ENCODE measurements around the gene CCDC12.

CCDC12 gene

GRCh38 chr3:46947981-46948791 is 28.4 kb downstream of the CCDC12 start:
- H3K27ac ChIP-seq (replicated peaks), result peak overlapping the region; percentile 50
- TF ChIP-seq POLR2AphosphoS5 (IDR thresholded peaks at IDR 0.05; ENCODE audit: low read depth) (no peak), GABPA (IDR thresholded peaks at IDR 0.05; ENCODE audit: low read depth) (no peak), SPI1 (IDR thresholded peaks at IDR 0.05; ENCODE audit: borderline replicate concordance, low read depth) (no peak), REST (IDR thresholded peaks at IDR 0.05; ENCODE audit: insufficient replicate concordance, low read depth) (no peak)
- TF ChIP-seq, protein P1, sequence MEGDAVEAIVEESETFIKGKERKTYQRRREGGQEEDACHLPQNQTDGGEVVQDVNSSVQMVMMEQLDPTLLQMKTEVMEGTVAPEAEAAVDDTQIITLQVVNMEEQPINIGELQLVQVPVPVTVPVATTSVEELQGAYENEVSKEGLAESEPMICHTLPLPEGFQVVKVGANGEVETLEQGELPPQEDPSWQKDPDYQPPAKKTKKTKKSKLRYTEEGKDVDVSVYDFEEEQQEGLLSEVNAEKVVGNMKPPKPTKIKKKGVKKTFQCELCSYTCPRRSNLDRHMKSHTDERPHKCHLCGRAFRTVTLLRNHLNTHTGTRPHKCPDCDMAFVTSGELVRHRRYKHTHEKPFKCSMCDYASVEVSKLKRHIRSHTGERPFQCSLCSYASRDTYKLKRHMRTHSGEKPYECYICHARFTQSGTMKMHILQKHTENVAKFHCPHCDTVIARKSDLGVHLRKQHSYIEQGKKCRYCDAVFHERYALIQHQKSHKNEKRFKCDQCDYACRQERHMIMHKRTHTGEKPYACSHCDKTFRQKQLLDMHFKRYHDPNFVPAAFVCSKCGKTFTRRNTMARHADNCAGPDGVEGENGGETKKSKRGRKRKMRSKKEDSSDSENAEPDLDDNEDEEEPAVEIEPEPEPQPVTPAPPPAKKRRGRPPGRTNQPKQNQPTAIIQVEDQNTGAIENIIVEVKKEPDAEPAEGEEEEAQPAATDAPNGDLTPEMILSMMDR (IDR thresholded peaks at IDR 0.05; ENCODE audit: insufficient read depth, low read length), result no peak
- H3K4me3 ChIP-seq (replicated peaks; ENCODE audit: insufficient read depth, low read length), result no peak overlapping the region
- H3K27me3 ChIP-seq (ENCODE audit: insufficient read depth, poor library complexity, severe bottlenecking), result no peaks in the 10 kb centered on the region
- DNase-seq (ENCODE audit: low read depth in 1 of 2, low spot score in 1 of 2), result peak; percentile 82 to 87

DNA sequence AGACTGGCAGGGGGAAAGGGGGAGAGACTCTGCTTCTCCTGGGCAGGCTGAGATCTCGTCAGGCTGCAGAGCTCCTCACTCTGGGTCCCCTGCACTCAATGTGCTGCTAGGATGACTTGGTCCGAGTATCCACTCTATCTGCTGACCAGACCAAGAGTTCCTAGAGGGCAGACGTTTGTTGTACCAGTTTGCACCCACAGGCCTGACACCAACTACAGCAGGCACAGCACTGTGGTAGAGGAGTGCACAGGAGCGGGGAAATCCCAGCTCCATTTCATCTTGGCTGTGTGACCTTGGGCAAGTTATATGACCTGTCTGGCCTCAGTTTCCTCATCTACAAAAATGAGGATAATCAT is 29.0 kb downstream of the CCDC12 start:
- Histone ChIP-seq H3K27me3 (ENCODE audit: insufficient read depth, poor library complexity, severe bottlenecking) (no peaks in the 10 kb centered on the region), H3K27ac (replicated peaks) (0 out of 2 replicates have a peak overlapping the region, but pooled peaks have one; percentile 50), H3K4me3 (replicated peaks; ENCODE audit: insufficient read depth, low read length) (no peak overlapping the region)
- DNase-seq (ENCODE audit: low read depth in 1 of 2, low spot score in 1 of 2), result no peak
- TF ChIP-seq GABPA (IDR thresholded peaks at IDR 0.05; ENCODE audit: low read depth) (no peak), POLR2AphosphoS5 (IDR thresholded peaks at IDR 0.05; ENCODE audit: low read depth) (no peak), SPI1 (IDR thresholded peaks at IDR 0.05; ENCODE audit: borderline replicate concordance, low read depth) (no peak), REST (IDR thresholded peaks at IDR 0.05; ENCODE audit: insufficient replicate concordance, low read depth) (no peak)
- TF ChIP-seq, protein P1 (IDR thresholded peaks at IDR 0.05; ENCODE audit: insufficient read depth, low read length), result no peak

GRCh38 chr3:46946856-46947545 is 29.5 kb downstream of the CCDC12 start:
- TF ChIP-seq, protein P1 (IDR thresholded peaks at IDR 0.05; ENCODE audit: insufficient read depth, low read length), result no peak
- TF ChIP-seq SPI1 (IDR thresholded peaks at IDR 0.05; ENCODE audit: borderline replicate concordance, low read depth), result no peak
- TF ChIP-seq REST (IDR thresholded peaks at IDR 0.05; ENCODE audit: insufficient replicate concordance, low read depth), result no peak
- no peak for TF ChIP-seq POLR2AphosphoS5 (IDR thresholded peaks at IDR 0.05; ENCODE audit: low read depth)
- no peak for TF ChIP-seq GABPA (IDR thresholded peaks at IDR 0.05; ENCODE audit: low read depth)
- no peak for DNase-seq (ENCODE audit: low read depth in 1 of 2, low spot score in 1 of 2)
- H3K4me3 ChIP-seq (replicated peaks; ENCODE audit: insufficient read depth, low read length), result no peak overlapping the region
- no peaks in the 10 kb centered on the region for H3K27me3 ChIP-seq (ENCODE audit: insufficient read depth, poor library complexity, severe bottlenecking)
- 0 out of 2 replicates have a peak overlapping the region, but pooled peaks have one; percentile 10 for H3K27ac ChIP-seq (replicated peaks)

Measured in HL-60 (cell line).